Caco-2 (cell line): Measurements from ENCODE around the gene TMEM116. TPM values are rescaled to one million over a fixed set of nuclear protein-coding genes. Genes with fewer than 3 reads are reported as not detected.

Experiments used
- BruUV-seq: library from RNA; stranded (reverse); fragments of 400-500 nt; replicated peaks from 2 replicates; lab custom pipeline; 2021; lab: Mats Ljungman, UMichigan
- CTCF ChIA-PET: fragments of 300-600 bp; sonication (Branson Sonifier 250); formaldehyde crosslinking; loops from one replicate; lab custom pipeline; 2022; ENCODE audit warnings: antibody characterized with exemption; lab: Charles Lee
- POLR2A ChIA-PET: fragments of 300-600 bp; sonication (Branson Sonifier 250); formaldehyde crosslinking; loops from one replicate; lab custom pipeline; 2022; ENCODE audit warnings: antibody characterized with exemption; lab: Charles Lee
- DNase-seq, 2 experiments: peaks; one replicate each; pipeline versions ENCODE4 v3.0.0 to v3.0.0-alpha.2; 2020 to 2022
- H3K27me3 ChIP-seq: replicated peaks from 2 replicates; pipeline ENCODE4 v1.6.0; 2011; ENCODE audit warnings: low read length; ENCODE audit not compliant: control insufficient read depth, insufficient read depth
- H3K36me3 ChIP-seq: 2 replicates; pipeline ENCODE4 v1.5.1; 2011; ENCODE audit warnings: low read length; ENCODE audit not compliant: control insufficient read depth, insufficient read depth
- H3K4me1 ChIP-seq: fragments of 250-450 bp; sonication (Bioruptor Pico); 2 replicates; pipeline ENCODE4 v1.5.1; 2020; ENCODE audit warnings: mild to moderate bottlenecking
- H3K4me3 ChIP-seq: 2 replicates; pipeline ENCODE4 v1.5.1; 2011; ENCODE audit warnings: low read depth, mild to moderate bottlenecking, control low read depth, low read length
- H3K9me3 ChIP-seq: fragments of 250-450 bp; sonication (Bioruptor Pico); 2 replicates; pipeline ENCODE4 v1.5.1; 2020; ENCODE audit warnings: mild to moderate bottlenecking, moderate library complexity
- H3K27ac Mint-ChIP-seq: one replicate; pipeline ENCODE4 v1.8.0; 2022; ENCODE audit warnings: mixed read lengths; ENCODE audit not compliant: unreplicated experiment
- H3K27me3 Mint-ChIP-seq: one replicate; pipeline ENCODE4 v1.8.0; 2022; ENCODE audit warnings: mixed read lengths; ENCODE audit not compliant: insufficient read depth, unreplicated experiment
- H3K36me3 Mint-ChIP-seq: one replicate; pipeline ENCODE4 v1.8.0; 2022; ENCODE audit warnings: mild to moderate bottlenecking, mixed read lengths; ENCODE audit not compliant: insufficient read depth, unreplicated experiment
- H3K4me1 Mint-ChIP-seq: one replicate; pipeline ENCODE4 v1.8.0; 2022; ENCODE audit warnings: low read depth, mixed read lengths; ENCODE audit not compliant: unreplicated experiment
- H3K4me3 Mint-ChIP-seq: one replicate; pipeline ENCODE4 v1.8.0; 2022; ENCODE audit warnings: mild to moderate bottlenecking, moderate library complexity, mixed read lengths; ENCODE audit not compliant: unreplicated experiment
- H3K9me3 Mint-ChIP-seq: one replicate; pipeline ENCODE4 v1.8.0; 2022; ENCODE audit warnings: mixed read lengths; ENCODE audit not compliant: unreplicated experiment
- CTCF ChIP-seq, 2 experiments: fragments of 200-600 bp in 1 of 2; IDR thresholded peaks; 1 replicate in 1 of 2; 2 replicates in 1 of 2; pipeline versions ENCODE4 v1.5.1 to v1.8.0; 2011 to 2022; ENCODE audit warnings: antibody characterized with exemption in 1 of 2, control low read depth in 1 of 2, inconsistent platforms in 1 of 2, low read depth in 1 of 2, low read length in 1 of 2, mild to moderate bottlenecking in 1 of 2, moderate library complexity in 1 of 2; ENCODE audit not compliant: insufficient read depth in 1 of 2, severe bottlenecking in 1 of 2, unreplicated experiment in 1 of 2
- intact Hi-C: fragments of 100-400 bp; cut with micrococcal nuclease; formaldehyde crosslinking; loops from one replicate; pipeline ENCODE4 v1.10.0; 2022; ENCODE audit not compliant: unreplicated experiment
- total RNA-seq: library from RNA; stranded (reverse); gene quantifications from 2 replicates; pipeline ENCODE4 v1.2.3, GENCODE V29; 2022

Gene TMEM116
- total RNA-seq, 1 experiment from 2014 or later, result 11.0 TPM

DNA sequence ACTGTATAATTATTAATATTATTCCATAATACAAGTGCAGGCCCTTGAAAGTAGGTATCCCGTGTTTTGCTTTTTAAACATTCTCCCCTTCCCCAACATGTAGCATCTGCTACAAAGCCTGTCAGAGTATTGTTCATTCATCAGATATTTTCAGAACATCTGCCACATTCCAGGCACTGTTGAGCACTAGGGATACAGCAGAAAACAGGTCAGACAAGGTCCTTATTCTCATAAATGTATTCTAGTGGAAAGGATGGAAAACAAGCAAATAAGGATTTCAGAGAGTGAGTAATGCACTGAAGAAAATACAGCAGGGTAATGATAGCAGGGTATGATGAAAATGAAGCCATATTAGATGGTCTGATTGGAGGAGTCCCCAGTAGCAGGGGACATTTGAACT, 4.1 kb upstream of the TMEM116 start:
- Mint-ChIP-seq H3K4me1 (peaks cover 13% of the 10 kb centered on the region), H3K27me3 (no peaks in the 10 kb centered on the region), H3K9me3 (peaks cover 10% of the 10 kb centered on the region), H3K36me3 (peaks cover 94% of the 10 kb centered on the region), H3K4me3 (no peak overlapping the region), H3K27ac (no peak overlapping the region)
- intact Hi-C loops, result no loop called here
- H3K9me3 ChIP-seq, result no peaks in the 10 kb centered on the region
- DNase-seq, result no peak
- H3K4me1 ChIP-seq, result no peaks in the 10 kb centered on the region
- POLR2A ChIA-PET, result no interaction called here
- H3K27me3 ChIP-seq, result no peaks in the 10 kb centered on the region
- no peak for TF ChIP-seq CTCF (IDR thresholded peaks at IDR 0.05; ENCODE audit: insufficient read depth in 1 of 2, low read depth in 1 of 2, low read length in 1 of 2, severe bottlenecking in 1 of 2, unreplicated experiment in 1 of 2)
- no peak overlapping the region for H3K4me3 ChIP-seq
- no TSS peak for BruUV-seq
- CTCF ChIA-PET, result interaction anchor here (0.7 kb wide), 1 partner anchor 198 kb away, joined by 5 read pairs; no protein-coding TSS in a partner anchor
- no peaks in the 10 kb centered on the region; the same call in 1 of the 2 replicates for H3K36me3 ChIP-seq

GRCh38 chr12:112015938-112016337, 3.0 kb upstream of the TMEM116 start:
- Mint-ChIP-seq H3K27me3 (no peaks in the 10 kb centered on the region), H3K27ac (peak overlapping the region; percentile 52), H3K4me1 (peaks cover 20% of the 10 kb centered on the region), H3K9me3 (peaks cover 10% of the 10 kb centered on the region), H3K4me3 (peak overlapping the region; percentile 37), H3K36me3 (peaks cover 83% of the 10 kb centered on the region)
- CTCF ChIA-PET, result no interaction called here
- no TSS peak for BruUV-seq
- POLR2A ChIA-PET, result no interaction called here
- intact Hi-C loops, result no loop called here
- no peaks in the 10 kb centered on the region for H3K9me3 ChIP-seq
- H3K4me3 ChIP-seq, result no peak overlapping the region
- H3K27me3 ChIP-seq, result no peaks in the 10 kb centered on the region
- no peaks in the 10 kb centered on the region; the same call in 1 of the 2 replicates for H3K36me3 ChIP-seq
- peaks cover 7% of the 10 kb centered on the region; the same call in 1 of the 2 replicates for H3K4me1 ChIP-seq
- DNase-seq, result no peak
- TF ChIP-seq CTCF (IDR thresholded peaks at IDR 0.05; ENCODE audit: insufficient read depth in 1 of 2, low read depth in 1 of 2, low read length in 1 of 2, severe bottlenecking in 1 of 2, unreplicated experiment in 1 of 2), result no peak

- peaks cover 10% of the 10 kb centered on the region for H3K9me3 Mint-ChIP-seq
- peak; percentile 82 to 86 for DNase-seq
- CTCF ChIA-PET, result interaction anchor here (0.5 to 2.1 kb wide), 8 partner anchors 10 to 411 kb away, joined by 3 to 23 read pairs (median 4); partner anchors contain the start of gene MAPKAPK5
- no peaks in the 10 kb centered on the region for H3K9me3 ChIP-seq
- peak in 1 of 2 experiments; percentile 22 for TF ChIP-seq CTCF (IDR thresholded peaks at IDR 0.05; ENCODE audit: insufficient read depth in 1 of 2, low read depth in 1 of 2, low read length in 1 of 2, severe bottlenecking in 1 of 2, unreplicated experiment in 1 of 2)
- peaks cover 20% of the 10 kb centered on the region for H3K4me1 Mint-ChIP-seq
- peak overlapping the region; percentile 90 for H3K4me3 ChIP-seq
- peaks cover 63% of the 10 kb centered on the region for H3K36me3 Mint-ChIP-seq
- H3K27ac Mint-ChIP-seq, result peak overlapping the region; percentile 91
- H3K4me3 Mint-ChIP-seq, result peak overlapping the region; percentile 90
- no peaks in the 10 kb centered on the region; the same call in 1 of the 2 replicates for H3K36me3 ChIP-seq
- peaks cover 7% of the 10 kb centered on the region; the same call in 1 of the 2 replicates for H3K4me1 ChIP-seq
- POLR2A ChIA-PET, result interaction anchor here (0.6 to 1.6 kb wide), 12 partner anchors 9 to 328 kb away, joined by 3 to 8 read pairs (median 4); partner anchors contain the start of genes ACAD10, BRAP and MAPKAPK5
- intact Hi-C loops, result loop anchor here (2.0 to 5.0 kb wide), 2 partner anchors 69 to 192 kb away; no protein-coding TSS in a partner anchor
- no peaks in the 10 kb centered on the region for H3K27me3 ChIP-seq
- no peaks in the 10 kb centered on the region for H3K27me3 Mint-ChIP-seq
- no TSS peak for BruUV-seq
Measured at GRCh38 chr12:112013601-112014402, 837 bp upstream of the TMEM116 start.
